NCI-H1048 (cell line): Measurements from ENCODE around the gene CROCC.
"Not testable (repeated sequence)": the region's sequence is repeated elsewhere in the genome, so short reads cannot be mapped to it uniquely, and the experiment has no call there.

Experiments
- DNase-seq: peaks from one replicate; lab custom pipeline; 2025; lab: John Stamatoyannopoulos, UW

Gene CROCC

GRCh38 chr1:16939386-16940180, 17.9 kb downstream of the CROCC start:
- DNase-seq = not testable (repeated sequence)

GRCh38 chr1:16944038-16944437, 22.3 kb downstream of the CROCC start:
- DNase-seq = no peak

GRCh38 chr1:16945512-16945911, 23.8 kb downstream of the CROCC start:
- DNase-seq = not testable (repeated sequence)

- not testable (repeated sequence) for DNase-seq
Measured at GRCh38 chr1:16946185-16946584, 24.5 kb downstream of the CROCC start.

- DNase-seq = no peak
Measured at GRCh38 chr1:16946646-16947045, 24.9 kb downstream of the CROCC start.

- not testable (repeated sequence) for DNase-seq
Measured at GRCh38 chr1:16948282-16948891, 26.7 kb downstream of the CROCC start.

- DNase-seq = not testable (repeated sequence)
Measured at GRCh38 chr1:16949026-16949425, 27.3 kb downstream of the CROCC start.

- DNase-seq = not testable (repeated sequence)
Measured at GRCh38 chr1:16952376-16952775, 30.6 kb downstream of the CROCC start.

- DNase-seq = no peak
Measured at GRCh38 chr1:16954579-16954978, 32.8 kb downstream of the CROCC start.

GRCh38 chr1:16955186-16955585, 33.5 kb downstream of the CROCC start:
- no peak for DNase-seq

GRCh38 chr1:16956775-16957174, 35.0 kb downstream of the CROCC start:
- no peak for DNase-seq

- DNase-seq = no peak
Measured at GRCh38 chr1:16957731-16958130, 36.0 kb downstream of the CROCC start.

GRCh38 chr1:16958475-16958874, 36.7 kb downstream of the CROCC start:
- no peak for DNase-seq

GRCh38 chr1:16960560-16961296, 39.0 kb downstream of the CROCC start:
- DNase-seq = no peak

- DNase-seq = no peak
Measured at GRCh38 chr1:16961297-16962133, 39.8 kb downstream of the CROCC start.

GRCh38 chr1:16964169-16964568, 42.4 kb downstream of the CROCC start:
- DNase-seq = not testable (repeated sequence)

GRCh38 chr1:16965486-16966067, 43.8 kb downstream of the CROCC start:
- DNase-seq = no peak

- DNase-seq = no peak
Measured at GRCh38 chr1:16966282-16966681, 44.6 kb downstream of the CROCC start.

- DNase-seq = no peak
Measured at GRCh38 chr1:16967095-16967575, 45.4 kb downstream of the CROCC start.

GRCh38 chr1:16967962-16968361, 46.2 kb downstream of the CROCC start:
- no peak for DNase-seq

- no peak for DNase-seq
Measured at GRCh38 chr1:16968372-16968771, 46.6 kb downstream of the CROCC start.
